Stimulated activated naive CD8-positive, alpha-beta T cell treated with anti-CD3 and anti-CD28 coated beads, Interleukin-15, Interleukin-2, amounts not matched to agents 100 U/mL and 50 U/mL, for 24 hours (primary cell): Measurements from ENCODE around the gene DBNL.
"Not testable (repeated sequence)": the region's sequence is repeated elsewhere in the genome, so short reads cannot be mapped to it uniquely, and the experiment has no call there.

ENCODE experiments used
- ATAC-seq: fragments of 150-1000 bp; cut with Tn5 transposase; one replicate; pipeline ENCODE4 v1.10.0; 2021
- DNase-seq: peaks from one replicate; pipeline ENCODE4 v3.0.0; 2021

Gene DBNL

GRCh38 chr7:44044315-44045225 is at the start of gene DBNL:
Gene DBNL (plus strand): TSS chr7:44044702. CDS start chr7:44044738, 36 bp downstream.
- DNase-seq: peak; percentile 97
- ATAC-seq: peak; percentile 74

GRCh38 chr7:43997532-43997931 is 47.0 kb upstream of the DBNL start, which contains the start of gene SPDYE1:
Gene SPDYE1 (plus strand): TSS chr7:43997897. CDS start chr7:43999950, 2,053 bp downstream.
- not testable (repeated sequence) for ATAC-seq, DNase-seq

- DNase-seq, ATAC-seq: not testable (repeated sequence)
These were observed 32.4 kb upstream of the DBNL start for GRCh38 chr7:44012081-44012480.

GRCh38 chr7:44015090-44015489 is 29.4 kb upstream of the DBNL start:
- not testable (repeated sequence) for ATAC-seq, DNase-seq

- DNase-seq (peak; percentile 100), ATAC-seq (peak; percentile 94)
These were observed 25.4 kb upstream of the DBNL start for GRCh38 chr7:44018857-44019807.

- DNase-seq, ATAC-seq: not testable (repeated sequence)
These were observed 24.7 kb upstream of the DBNL start for GRCh38 chr7:44019825-44020224.

- DNase-seq, ATAC-seq: not testable (repeated sequence)
These were observed 22.4 kb upstream of the DBNL start for GRCh38 chr7:44022069-44022468.

GRCh38 chr7:44022796-44023467 is 21.6 kb upstream of the DBNL start:
- DNase-seq, ATAC-seq: not testable (repeated sequence)

- not testable (repeated sequence) for ATAC-seq, DNase-seq
These were observed 15.1 kb upstream of the DBNL start for GRCh38 chr7:44029433-44029832.

GRCh38 chr7:44030029-44030428 is 14.5 kb upstream of the DBNL start:
- not testable (repeated sequence) for ATAC-seq, DNase-seq

- DNase-seq, ATAC-seq: not testable (repeated sequence)
These were observed 13.2 kb upstream of the DBNL start for GRCh38 chr7:44031319-44031718.

GRCh38 chr7:44032031-44032430 is 12.5 kb upstream of the DBNL start:
- not testable (repeated sequence) for ATAC-seq

GRCh38 chr7:44033971-44034844 is 10.3 kb upstream of the DBNL start:
- ATAC-seq, DNase-seq: not testable (repeated sequence)

More at GRCh38 chr7:44032031-44032430, 12.5 kb upstream of the DBNL start:
- not testable (repeated sequence) for DNase-seq

GRCh38 chr7:44036364-44036763 is 8.1 kb upstream of the DBNL start:
- peak; percentile 22 for ATAC-seq
- DNase-seq: peak; percentile 55

- not testable (repeated sequence) for DNase-seq, ATAC-seq
These were observed 6.6 kb upstream of the DBNL start for GRCh38 chr7:44037951-44038350.

- not testable (repeated sequence) for ATAC-seq
These were observed 5.9 kb upstream of the DBNL start for GRCh38 chr7:44038553-44038952.

GRCh38 chr7:44038961-44039558 is 5.4 kb upstream of the DBNL start:
- DNase-seq: peak; percentile 89

More at GRCh38 chr7:44038553-44038952, 5.9 kb upstream of the DBNL start:
- DNase-seq: not testable (repeated sequence)

GRCh38 chr7:44039800-44040492 is 4.6 kb upstream of the DBNL start:
- peak; percentile 6 for ATAC-seq
- DNase-seq: not testable (repeated sequence)

More at GRCh38 chr7:44038961-44039558, 5.4 kb upstream of the DBNL start:
- peak; percentile 71 for ATAC-seq

GRCh38 chr7:44040493-44040891 is 4.0 kb upstream of the DBNL start:
- ATAC-seq (peak; percentile 64), DNase-seq (peak; percentile 69)
